Spleen (tissue), 7 donors: ENCODE data around the gene AMHR2.

Experiments
- CTCF ChIP-seq, 11 experiments: fragments of 200-600 bp in 7 of 11; fragments of 450-650 bp in 4 of 11; sonication (generic) in 4 of 11; IDR thresholded peaks in 8 of 11; conservative IDR thresholded peaks in 3 of 11; 1 replicate in 7 of 11; 2 replicates in 4 of 11; pipeline versions ENCODE4 v1.4.0 to v1.8.0; 2016 to 2021; ENCODE audit warnings: antibody characterized with exemption in 11 of 11, inconsistent platforms in 4 of 11, mild to moderate bottlenecking in 1 of 11
- POLR2A ChIP-seq, 3 donors: fragments of 450-650 bp; IDR thresholded peaks; one replicate each; pipeline ENCODE4 v1.5.1; 2017; ENCODE audit warnings: antibody characterized with exemption in 3 of 3, mild to moderate bottlenecking in 1 of 3
- POLR2AphosphoS5 ChIP-seq, 3 donors: sonication (generic); formaldehyde crosslinking; IDR thresholded peaks; one replicate each; pipeline ENCODE4 v1.5.1; 2017; ENCODE audit warnings: antibody characterized with exemption in 3 of 3
- donor health status: DM: no; HTN: no; CAD: no; lungs with moderate emphysema.
- donor health status: DM: no; HTN: no; CAD: no.
- donor health status: DM: no; HTN: no; CAD: no.

DNA sequence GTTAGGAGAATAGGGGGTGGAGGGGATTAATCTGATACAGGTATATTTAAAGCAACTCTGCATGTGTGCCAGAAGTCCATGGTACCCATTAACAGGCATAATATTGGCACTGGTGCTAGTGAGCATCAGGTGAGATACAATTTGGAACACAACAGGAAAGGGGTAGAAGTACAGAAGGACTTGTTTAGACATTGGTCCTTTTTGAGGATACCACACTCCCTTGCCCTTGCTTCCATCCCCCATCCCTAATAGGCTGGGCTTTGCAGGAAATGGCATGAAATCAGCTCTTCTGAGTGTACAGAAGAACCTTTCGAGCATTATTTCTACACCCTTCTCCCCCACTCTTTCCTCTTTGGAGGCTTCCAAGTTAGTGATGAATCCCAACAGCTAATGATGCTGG, 44.6 kb downstream of the AMHR2 start:
- TF ChIP-seq CTCF (IDR thresholded peaks at IDR 0.05 in 8 of 11, conservative IDR thresholded peaks at IDR 0.05 in 3 of 11): no peak
- peak in 1 of 3 donors; percentile 18 for TF ChIP-seq POLR2AphosphoS5 (IDR thresholded peaks at IDR 0.05)
- no peak for TF ChIP-seq POLR2A (IDR thresholded peaks at IDR 0.05)
